ENCODE results near the gene ADCY4. TPM values are rescaled to one million over a fixed set of nuclear protein-coding genes. Genes with fewer than 3 reads are reported as not detected.

ADCY4 gene
- polyA plus RNA-seq, 1 donor, result 15.2 TPM

DNA sequence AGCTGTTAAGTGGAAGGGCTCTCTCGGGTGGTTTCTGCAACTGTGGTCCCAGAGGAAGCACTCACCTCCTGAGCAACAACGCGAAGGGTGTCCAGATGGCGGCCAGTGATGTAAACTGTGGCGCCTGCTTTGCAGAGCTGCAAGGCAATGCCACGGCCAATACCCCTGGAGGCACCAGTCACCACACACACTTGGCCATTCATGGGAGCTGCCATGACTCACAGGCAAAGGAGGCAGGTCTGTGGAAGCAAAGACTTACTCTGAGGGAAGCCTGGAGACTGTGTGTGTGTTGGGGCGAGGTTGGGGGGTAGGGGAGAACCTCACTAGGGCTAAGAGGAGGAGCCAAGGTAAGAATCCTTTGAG lies 36.0 kb downstream of the ADCY4 start:
- no peak for DNase-seq (ENCODE audit: low read depth)

DNA sequence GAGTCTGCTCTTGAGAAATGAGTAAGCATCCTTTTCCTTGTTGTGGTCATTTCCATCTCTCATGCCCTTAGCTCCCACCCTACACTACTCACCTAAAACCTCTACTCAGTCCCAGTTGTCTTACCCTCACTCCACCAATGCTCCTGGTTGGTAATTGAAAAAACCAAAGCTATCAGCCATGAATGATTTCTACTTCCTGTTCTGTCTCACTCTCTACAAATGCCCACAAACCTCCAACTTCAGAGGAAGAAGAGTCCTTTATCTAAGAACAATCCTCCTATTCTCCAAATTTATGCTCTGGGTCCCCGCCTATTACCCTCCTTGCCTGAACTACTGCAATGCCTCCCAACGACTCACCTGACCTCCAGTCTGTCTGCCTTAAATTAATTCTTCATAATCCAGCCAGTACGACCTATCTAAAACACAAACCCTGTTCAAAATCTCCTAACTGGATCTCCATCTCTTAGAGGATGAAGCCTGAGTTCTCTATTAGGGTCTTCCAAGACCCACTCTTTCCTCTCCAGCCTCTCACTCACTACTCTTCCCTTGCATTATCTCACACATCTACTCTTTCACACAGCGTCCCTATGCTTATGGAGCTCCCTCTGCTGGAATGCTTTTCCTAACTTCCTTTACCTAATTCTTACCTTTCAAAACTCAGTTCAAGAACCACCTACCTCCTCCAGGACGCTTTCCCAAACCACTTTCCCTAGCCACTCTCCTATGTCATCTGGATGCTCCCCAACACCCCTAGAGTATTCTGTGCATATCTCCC lies 37.5 kb downstream of the ADCY4 start:
- DNase-seq (ENCODE audit: low read depth), result no peak

DNA sequence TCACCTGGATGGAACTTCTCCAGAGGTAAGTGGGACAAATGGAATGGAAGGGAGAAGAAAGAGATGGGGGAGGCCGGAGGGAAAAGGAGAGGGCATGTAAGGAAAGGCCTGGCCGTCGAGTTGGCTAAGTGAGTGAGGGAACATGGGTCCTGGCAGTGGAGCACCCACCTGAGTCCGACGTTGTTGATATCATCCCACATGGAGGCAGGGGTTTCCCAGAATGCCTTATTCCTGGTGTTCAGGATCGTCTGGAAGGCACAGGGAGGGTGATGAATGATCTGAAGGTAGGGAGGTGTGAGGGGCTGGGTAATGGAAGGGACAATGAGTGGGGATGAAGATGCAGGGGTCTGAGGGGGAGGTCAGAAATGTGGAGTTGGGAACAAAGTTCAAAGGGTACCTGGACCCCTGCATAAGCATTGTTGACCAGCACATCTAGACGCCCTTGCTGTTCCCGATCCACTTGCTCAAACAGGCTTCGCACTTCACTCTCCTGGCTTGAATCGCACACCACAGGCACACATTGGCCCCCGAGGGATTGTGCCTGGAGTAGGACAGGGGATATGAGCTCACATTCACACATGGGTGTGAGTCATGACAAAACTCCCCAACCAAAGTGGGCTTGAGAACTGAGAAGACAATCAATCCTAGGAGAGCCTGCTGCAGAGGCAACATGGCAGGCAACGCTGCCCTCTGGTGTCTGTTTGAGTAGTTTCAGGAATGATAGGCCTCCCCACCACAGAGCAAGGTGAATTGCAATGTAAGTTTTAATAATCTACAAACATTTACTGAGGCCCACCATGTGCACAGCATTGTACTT lies 38.3 kb downstream of the ADCY4 start:
- peak; percentile 45 for DNase-seq (ENCODE audit: low read depth)

DNA sequence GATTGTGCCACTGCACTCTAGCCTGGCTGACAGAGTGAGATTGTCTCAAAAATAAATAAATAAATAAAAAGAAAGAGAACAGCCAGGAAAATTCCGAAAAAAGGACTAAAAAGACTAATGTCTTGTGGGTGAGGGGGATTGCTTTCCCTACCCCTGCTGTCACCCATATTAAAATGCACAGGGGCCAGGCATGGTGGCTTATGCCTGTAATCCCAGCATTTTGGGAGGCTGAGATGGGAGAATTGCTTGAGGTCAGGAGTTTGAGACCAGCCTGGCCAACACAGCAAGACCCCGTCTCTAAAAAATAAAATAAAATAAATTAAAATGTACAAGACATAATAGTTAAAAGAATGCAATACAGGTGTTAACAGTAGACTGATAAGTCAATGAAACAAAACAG lies 41.3 kb downstream of the ADCY4 start:
- no peak for DNase-seq (ENCODE audit: low read depth)

DNA sequence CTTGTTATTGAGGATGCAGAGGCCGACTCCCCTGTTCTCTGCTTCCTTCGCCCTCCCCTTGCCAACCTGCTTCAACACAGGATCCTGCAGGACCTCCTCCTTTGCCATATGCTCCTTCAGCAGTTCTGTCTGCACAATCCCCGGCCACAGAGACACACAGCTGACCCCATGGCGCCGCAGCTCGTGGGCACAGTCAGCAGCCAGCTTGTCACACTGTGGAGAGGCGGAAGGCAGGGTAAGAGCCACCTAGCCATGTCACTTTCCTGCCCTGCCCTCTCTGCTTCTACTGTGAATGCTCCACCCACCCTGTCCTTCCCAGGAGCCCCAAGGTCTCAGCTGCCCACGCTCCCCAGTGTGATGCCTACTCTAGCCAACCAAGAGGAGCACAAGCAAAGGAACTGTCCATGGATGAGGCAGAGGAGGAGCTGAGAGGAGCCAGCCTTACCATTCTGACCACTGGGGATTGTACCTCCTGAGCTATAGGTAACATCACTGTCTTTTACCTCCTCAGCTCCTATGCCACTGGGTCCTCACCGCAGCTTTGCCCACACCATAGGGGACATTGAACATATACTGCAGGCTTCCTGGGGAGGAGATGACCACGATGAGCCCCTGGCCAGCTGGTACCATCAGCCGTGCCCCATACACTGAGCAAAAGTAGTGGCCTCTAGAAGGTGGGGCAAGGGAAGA lies 42.6 kb downstream of the ADCY4 start:
- DNase-seq (ENCODE audit: low read depth), result no peak

DNA sequence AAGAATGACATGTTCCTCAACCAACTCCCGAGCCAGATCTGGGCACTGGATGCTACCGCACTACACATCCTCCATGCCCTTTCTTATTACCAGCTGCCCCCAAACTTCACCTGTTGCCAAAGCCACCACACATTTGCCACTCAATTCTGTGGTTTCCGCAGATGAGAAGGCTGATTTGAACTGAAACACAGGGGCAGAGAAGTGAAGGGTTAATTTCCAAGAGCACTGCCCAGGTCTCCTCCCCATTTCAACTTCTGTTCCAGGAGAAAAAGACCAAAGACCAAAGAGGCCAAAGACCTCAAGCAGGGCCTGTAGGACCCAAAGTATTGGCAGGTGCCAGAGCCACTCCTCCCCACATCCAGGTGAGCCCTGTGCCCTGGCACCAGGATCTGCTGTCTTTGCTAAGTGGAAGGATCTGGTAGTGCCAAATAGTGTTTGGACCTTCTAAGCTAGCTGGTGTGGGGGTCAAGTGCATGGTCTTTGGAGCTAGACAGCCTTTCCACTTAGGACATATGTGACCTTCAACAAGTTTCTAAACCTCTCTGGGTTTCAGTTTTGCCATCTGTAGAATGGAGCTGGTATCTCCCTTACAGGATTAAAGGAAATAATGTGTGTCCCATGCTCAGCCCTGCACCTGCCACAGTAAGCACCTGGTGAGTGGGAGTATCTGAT lies 43.3 kb downstream of the ADCY4 start:
- DNase-seq (ENCODE audit: low read depth), result no peak

DNA sequence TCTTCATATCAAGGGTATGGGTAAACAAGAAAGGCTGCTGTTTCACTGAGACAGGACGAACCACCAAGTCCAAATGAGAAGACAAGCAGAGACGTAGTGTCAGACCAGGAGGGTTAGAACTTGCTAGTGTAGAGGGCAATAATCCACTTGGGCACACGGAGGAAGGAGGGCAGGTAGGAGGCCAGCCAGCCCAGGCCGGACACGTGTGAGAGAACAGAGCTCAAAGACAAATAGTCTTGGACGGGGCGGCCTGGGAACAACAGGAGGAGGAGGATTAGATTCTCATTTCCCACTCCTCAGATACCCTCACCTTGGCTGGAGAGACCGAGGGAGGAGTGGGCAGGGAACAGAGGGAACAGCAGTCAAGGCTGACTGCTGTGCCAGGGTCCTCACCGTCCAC lies 44.1 kb downstream of the ADCY4 start:
- DNase-seq (ENCODE audit: low read depth), result no peak

DNA sequence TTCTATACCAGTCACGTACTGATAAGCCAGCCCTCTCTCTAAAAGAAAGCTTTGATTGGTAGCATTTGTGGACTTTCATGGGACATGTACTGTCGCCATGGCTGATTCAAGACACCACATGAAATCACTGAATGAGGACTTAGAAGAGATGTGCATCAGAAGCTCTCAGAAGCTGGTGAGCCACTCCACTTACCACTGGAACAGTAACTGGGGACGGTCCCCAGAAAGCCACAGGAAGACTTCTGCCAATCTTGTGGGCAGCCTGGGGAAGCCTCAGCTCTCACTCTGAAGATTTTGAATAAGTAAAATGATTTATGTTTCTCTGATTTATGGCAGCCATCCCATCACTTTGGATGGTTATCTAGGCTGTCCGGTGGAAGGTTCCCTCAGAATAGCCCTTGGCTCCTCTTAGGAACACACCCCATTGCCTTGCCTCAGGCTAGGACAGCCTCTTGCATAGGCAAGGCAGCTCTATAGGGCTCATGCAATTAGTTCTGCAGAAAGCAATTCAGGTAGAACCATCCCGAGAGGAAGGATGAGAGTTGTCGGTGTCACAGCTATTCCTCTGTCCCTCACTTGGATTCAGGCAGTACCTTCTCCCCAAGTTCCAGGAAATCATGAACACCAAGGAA lies 45.1 kb downstream of the ADCY4 start:
- no peak for DNase-seq (ENCODE audit: low read depth)

DNA sequence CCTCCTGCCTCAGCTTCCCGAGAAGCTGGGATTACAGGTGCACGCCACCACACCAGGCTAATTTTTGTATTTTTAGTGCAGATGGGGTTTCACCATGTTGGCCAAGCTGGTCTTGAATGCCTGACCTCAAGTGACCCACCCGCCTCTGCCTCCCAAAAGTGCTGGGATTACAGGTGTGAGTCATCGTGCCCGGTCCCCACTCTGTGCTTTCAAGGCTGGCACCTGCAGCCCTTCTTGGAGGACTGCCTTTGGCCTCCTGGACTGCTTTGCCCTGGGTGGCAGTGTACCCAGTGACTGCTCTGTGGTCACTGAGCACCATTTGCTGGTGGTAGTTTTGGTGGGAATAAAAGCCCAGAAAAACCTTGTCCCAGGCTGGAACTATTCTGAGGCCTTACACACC lies 47.9 kb downstream of the ADCY4 start:
- DNase-seq (ENCODE audit: low read depth), result no peak

DNA sequence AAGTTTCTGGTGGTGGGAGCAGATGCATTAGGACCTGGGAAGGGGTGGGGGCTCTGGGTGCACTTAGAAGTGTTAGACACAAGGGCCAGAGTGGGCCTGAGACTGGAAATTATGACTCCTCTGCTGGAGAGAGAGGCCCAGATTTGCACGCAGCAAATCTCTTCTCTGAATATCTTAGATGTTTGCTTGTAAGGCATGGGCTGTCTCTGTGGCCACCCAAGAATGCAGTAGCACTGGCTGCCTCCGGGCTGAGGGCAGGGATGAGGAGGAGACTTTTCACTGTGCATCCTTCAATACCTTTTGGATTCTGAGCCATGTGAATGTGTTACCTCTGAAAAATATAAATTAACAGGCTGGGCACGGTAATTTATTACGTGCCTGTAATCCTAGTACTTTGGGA lies 49.5 kb downstream of the ADCY4 start:
- no peak for DNase-seq (ENCODE audit: low read depth)

DNA sequence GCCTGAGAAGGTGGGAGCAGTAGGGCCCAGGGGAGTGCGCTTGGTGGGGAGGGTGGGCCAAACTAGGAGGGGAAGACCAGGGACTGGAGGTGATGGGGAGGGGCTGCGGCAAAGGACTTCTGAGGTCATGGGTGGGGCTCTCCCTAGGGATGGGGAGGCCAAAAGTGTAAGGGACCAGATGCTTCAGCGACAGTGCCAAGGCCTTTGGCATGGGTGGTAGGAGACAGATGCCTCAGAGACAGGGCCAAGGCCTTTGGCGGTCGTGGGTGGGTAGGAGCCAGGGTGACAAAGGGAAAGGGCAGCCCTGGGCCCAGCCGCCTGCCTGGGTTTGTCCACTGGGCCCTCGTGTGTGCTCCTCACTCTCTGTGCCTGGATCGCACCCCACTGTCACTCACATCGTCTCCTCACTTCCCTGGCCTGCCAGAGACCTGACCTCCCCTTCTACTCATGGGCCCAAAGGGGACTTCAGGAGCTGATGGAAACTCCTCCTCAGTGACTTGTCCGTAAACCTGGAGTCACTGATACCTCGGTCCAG lies 50.3 kb downstream of the ADCY4 start:
- DNase-seq (ENCODE audit: low read depth), result no peak

DNA sequence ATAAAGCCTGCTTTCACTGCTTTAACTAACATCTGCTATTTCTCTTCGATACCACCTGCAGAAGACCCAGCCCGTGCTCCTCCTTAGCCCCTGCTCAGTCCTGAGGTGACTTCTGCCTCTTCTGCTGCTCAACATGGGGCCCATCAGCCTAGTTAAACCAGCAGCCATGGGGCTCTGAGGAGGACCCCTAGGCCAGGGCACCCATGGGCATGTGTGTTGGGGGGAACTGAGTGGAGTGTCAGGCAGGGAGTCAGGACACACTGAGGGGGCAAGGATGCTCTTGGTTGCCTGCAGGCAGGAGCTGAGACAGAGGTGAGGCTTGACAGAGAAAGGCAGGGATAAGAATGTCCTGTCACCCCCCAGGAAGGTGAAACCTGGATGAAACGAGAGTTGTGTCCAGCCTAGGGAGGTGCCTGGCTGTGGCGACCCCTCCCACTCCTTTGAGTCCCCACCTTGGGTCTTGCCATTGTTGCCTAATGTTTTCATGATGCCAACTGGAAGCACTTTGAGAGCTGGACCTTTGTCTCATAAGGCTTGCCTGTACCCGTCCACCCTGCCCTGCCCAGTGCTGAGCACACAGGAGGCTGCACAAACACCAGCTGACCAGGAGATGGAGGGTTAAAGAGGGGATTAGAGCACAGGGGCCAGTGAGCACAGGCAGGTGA lies 50.9 kb downstream of the ADCY4 start:
- DNase-seq (ENCODE audit: low read depth), result no peak

DNA sequence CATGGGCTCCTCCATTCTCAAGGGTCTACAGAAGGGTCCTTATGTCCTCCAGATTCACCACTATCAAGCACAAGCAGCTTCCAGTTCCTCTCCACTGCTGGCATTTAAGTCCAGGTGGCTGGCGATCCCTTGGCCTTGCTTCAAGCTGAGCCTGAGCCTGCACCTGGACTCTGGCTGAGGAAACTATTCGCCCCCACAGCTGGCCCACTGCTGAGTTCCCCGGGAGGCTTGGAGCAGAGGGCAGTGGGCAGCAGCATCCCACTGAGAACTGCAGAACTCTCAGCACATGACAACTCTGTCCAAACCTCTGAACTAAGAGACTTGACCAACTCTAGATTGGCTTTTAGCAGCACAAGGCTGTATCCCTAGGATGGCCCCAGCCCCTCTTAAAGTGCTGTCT lies 52.1 kb downstream of the ADCY4 start:
- DNase-seq (ENCODE audit: low read depth), result no peak

DNA sequence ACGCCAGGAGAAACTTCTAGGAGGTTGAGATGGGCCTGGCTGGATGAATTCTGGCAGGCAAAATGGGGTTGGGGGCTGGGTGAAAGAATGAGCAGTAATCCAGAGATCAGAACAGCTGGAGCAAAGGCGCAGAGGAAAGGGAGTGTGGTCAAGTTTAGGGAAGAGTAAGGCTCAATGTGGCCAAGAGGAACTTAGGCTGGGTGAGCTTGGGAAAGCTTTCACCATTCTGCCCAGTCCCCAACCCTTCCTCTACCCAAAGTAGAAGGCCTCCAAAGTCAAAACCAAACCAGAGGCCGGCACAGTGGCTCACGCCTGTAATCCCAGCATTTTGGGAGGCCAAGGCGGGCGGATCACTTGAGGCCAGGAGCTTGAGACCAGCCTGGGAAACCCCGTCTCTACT lies 53.2 kb downstream of the ADCY4 start:
- DNase-seq (ENCODE audit: low read depth), result no peak

DNA sequence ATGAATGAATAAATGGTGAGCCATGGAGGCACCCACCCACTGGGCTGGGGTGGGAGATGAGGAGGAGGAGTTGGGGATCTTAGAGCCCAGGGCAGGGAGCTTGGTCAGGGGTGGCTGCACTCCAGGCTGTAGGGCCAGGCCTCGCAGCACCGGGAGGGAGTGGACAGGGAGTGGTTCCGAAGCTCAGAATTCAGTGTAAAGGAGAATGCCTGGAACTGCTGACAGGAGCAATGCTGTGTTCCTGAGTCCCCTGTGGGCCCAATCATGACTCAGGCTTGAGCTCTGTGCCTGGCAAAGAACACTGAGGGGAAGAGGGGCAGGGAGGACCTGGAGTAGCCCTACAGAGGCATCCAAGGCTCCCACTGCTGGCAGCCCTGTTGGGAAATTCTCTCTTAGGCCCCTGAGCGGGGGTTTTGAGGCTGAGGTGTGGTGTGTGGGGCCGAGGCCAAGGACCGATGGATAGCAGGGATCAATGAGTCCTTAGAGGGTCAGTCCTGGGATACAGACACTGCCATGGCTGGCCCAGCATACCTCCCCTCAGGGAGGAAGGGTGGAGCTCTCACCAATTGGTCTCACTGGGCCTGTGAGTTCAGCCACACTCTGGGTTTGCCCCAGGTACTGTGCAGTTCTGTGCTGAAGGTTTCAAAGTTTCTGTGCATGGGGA lies 53.9 kb downstream of the ADCY4 start:
- no peak for DNase-seq (ENCODE audit: low read depth)

DNA sequence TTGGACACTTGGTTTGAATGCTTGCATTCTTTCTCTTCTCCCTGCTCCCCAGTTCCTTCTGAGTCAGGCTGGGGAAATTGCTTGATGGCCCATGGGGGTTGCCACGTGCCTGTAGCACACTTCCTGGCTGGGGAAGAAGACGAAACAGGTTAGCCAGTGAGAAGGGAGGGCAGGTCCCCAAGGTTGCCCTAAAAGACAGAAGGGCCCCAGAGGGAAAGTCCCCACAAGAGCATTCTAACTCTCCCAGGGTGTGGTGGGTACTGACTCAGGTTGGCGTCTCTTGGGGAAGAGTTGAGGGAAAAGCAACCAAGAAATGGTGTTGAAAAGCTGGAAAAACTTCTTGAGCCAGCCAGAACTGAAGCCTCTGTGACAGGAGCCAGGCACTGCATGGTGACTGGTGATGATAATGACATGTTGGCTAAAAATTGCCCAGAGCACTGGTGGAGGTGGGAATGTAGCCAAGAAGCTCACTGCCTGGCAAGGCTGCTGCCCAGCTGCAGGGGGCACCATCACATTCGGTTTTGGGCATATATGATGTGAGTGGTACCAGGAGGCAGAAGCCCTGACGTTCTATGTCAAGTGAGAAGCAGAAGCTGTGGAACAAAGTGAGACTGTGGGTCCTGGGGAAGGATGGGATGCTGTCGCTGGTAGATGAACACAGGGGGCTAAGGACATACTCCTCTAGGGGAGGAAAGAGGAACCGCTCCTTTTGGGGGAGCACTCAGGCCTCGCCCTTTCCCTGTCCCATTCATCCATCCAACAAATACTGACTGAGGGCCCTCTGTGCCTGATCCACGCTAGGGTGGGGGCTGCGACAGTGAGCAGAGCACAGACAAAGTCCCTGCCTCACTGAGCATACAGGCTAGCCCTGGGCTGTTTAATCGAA lies 55.3 kb downstream of the ADCY4 start:
- DNase-seq (ENCODE audit: low read depth), result no peak

DNA sequence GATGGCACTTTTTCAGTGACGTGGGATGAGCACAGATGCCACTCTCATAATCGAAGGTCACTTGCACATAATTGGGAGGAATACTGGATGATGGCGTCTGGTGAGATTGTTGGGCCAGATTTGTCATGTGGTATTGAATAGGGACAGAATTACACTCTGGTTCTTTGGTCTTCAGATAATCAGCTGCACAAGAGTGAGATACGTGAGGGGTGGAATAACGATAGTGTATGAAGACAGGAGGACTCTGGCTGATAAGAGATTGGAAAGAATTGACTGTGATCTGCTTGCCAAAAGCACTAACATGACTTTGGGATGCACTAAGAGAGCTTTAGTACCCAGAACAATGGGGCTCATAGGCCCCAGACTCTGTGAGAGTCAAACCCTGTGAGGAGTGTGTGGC lies 56.4 kb downstream of the ADCY4 start:
- DNase-seq (ENCODE audit: low read depth), result no peak

DNA sequence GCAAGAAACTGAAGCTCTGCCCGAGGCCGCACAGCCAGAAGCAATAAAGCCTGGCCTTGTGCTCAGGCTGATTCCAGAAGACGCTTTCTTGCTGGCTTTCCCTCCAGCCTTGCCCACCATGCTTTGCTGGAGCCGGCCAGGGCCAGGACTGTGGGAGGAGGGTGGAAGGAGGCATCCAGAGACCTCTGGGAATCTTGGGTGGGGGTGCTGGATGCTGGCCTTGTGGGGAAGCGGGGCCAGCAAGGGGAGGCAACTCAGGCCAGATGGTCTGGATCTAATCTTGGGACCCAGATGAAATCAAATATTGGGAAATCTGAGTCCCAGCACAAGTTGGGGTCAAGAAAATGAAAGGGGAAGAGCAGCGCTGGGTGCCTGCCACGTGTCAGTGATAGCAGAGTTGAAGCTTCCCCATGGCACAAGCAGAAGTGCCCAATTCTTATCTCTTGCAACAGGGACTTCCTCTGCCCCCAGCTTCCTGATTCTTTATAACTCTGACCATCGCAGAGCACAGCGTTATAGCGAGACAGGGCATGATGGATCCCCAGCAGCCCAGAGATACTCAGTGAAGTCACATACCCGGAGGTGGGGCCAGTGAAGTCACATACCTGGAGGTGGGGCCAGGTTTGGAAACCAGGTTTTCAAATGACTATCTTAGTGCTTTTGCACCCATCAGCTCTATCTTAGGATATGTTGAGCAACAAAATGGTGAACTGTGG lies 57.1 kb downstream of the ADCY4 start:
- DNase-seq (ENCODE audit: low read depth), result no peak

DNA sequence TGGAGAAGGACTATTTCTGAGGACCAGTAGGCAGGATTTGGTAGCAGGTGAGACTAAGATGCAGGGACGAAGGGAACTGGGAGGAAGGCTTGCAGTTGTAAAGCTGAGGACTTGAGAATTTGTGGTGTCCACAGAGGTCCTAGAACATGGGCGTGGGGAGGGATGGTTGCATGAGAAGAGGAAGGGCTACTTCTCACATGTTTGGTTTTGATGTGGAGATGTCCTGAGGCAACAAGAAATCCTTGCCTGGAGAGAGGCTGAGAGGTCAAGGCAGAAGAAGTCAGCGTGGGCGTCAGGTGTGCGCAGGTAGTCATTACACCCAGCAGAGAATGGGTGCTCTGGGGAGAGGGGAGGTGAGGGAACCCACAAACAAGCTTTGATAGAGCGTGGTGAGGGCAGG lies 57.8 kb downstream of the ADCY4 start:
- no peak for DNase-seq (ENCODE audit: low read depth)

All from forelimb muscle (tissue), 1 donor.